ENCODE measurements around the gene APBA3. TPM values are rescaled to one million over a fixed set of nuclear protein-coding genes. Genes with fewer than 3 reads are reported as not detected.

The APBA3 gene
- total and polyA plus RNA-seq, 2 experiments from 2014 or later = 17.2 to 31.8 TPM

GRCh38 chr19:3781603-3782002, 20.1 kb upstream of the APBA3 start:
- peaks cover 20% of the 10 kb centered on the region for H3K27me3 Mint-ChIP-seq (ENCODE audit: insufficient read depth, low read depth, poor library complexity)
- TF ChIP-seq, protein P1, sequence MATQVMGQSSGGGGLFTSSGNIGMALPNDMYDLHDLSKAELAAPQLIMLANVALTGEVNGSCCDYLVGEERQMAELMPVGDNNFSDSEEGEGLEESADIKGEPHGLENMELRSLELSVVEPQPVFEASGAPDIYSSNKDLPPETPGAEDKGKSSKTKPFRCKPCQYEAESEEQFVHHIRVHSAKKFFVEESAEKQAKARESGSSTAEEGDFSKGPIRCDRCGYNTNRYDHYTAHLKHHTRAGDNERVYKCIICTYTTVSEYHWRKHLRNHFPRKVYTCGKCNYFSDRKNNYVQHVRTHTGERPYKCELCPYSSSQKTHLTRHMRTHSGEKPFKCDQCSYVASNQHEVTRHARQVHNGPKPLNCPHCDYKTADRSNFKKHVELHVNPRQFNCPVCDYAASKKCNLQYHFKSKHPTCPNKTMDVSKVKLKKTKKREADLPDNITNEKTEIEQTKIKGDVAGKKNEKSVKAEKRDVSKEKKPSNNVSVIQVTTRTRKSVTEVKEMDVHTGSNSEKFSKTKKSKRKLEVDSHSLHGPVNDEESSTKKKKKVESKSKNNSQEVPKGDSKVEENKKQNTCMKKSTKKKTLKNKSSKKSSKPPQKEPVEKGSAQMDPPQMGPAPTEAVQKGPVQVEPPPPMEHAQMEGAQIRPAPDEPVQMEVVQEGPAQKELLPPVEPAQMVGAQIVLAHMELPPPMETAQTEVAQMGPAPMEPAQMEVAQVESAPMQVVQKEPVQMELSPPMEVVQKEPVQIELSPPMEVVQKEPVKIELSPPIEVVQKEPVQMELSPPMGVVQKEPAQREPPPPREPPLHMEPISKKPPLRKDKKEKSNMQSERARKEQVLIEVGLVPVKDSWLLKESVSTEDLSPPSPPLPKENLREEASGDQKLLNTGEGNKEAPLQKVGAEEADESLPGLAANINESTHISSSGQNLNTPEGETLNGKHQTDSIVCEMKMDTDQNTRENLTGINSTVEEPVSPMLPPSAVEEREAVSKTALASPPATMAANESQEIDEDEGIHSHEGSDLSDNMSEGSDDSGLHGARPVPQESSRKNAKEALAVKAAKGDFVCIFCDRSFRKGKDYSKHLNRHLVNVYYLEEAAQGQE (IDR thresholded peaks at IDR 0.05; ENCODE audit: unreplicated experiment) = no peak
- TF ChIP-seq ETS1 (IDR thresholded peaks at IDR 0.05) (no peak), ZNF331 (CRISPR knock-in tag; IDR thresholded peaks at IDR 0.05; ENCODE audit: low read depth) (no peak), STAT1 (IDR thresholded peaks at IDR 0.05; ENCODE audit: unreplicated experiment) (no peak)
- peaks cover 8% of the 10 kb centered on the region for H3K4me1 Mint-ChIP-seq
- H3K79me2 ChIP-seq (replicated peaks; ENCODE audit: insufficient read depth) = no peaks in the 10 kb centered on the region
- no peak overlapping the region for H3K4me3 Mint-ChIP-seq
- no peak overlapping the region for H3K4me2 ChIP-seq
- H3K9me2 ChIP-seq (ENCODE audit: insufficient read depth) = no peaks in the 10 kb centered on the region
- H3K27ac Mint-ChIP-seq = no peak overlapping the region
- no peak overlapping the region for H3K27ac ChIP-seq (ENCODE audit: low read depth)
- H3K27me3 ChIP-seq (ENCODE audit: insufficient read depth) = peaks cover 10% of the 10 kb centered on the region
- H3K36me3 Mint-ChIP-seq (ENCODE audit: low read depth) = peaks cover 33% of the 10 kb centered on the region
- no peaks in the 10 kb centered on the region; the same call in 1 of the 2 replicates for H3K4me1 ChIP-seq (ENCODE audit: insufficient read depth)
- peaks cover 29% of the 10 kb centered on the region for H3K9me3 Mint-ChIP-seq
- H4K20me1 ChIP-seq (replicated peaks; ENCODE audit: insufficient read depth) = no peaks in the 10 kb centered on the region
- ATAC-seq = no peak
- no peak overlapping the region for H3K4me3 ChIP-seq
- no peak for DNase-seq (ENCODE audit: low spot score)
- peaks cover 4% of the 10 kb centered on the region; the same call in 1 of the 2 replicates for H3K36me3 ChIP-seq (ENCODE audit: insufficient read depth)
- H2AFZ ChIP-seq = no peak overlapping the region
- no peaks in the 10 kb centered on the region for H3F3A ChIP-seq (replicated peaks; ENCODE audit: low read depth)

GRCh38 chr19:3780786-3781304, 19.4 kb upstream of the APBA3 start:
- Histone ChIP-seq H3K27ac (ENCODE audit: low read depth) (no peak overlapping the region), H3K36me3 (ENCODE audit: insufficient read depth) (peaks cover 4% of the 10 kb centered on the region; the same call in 1 of the 2 replicates), H3K79me2 (replicated peaks; ENCODE audit: insufficient read depth) (no peaks in the 10 kb centered on the region), H4K20me1 (replicated peaks; ENCODE audit: insufficient read depth) (no peaks in the 10 kb centered on the region), H3K27me3 (ENCODE audit: insufficient read depth) (peaks cover 10% of the 10 kb centered on the region), H3K9me2 (ENCODE audit: insufficient read depth) (no peaks in the 10 kb centered on the region), H3K4me2 (no peak overlapping the region), H3K4me3 (no peak overlapping the region), H3K4me1 (ENCODE audit: insufficient read depth) (no peaks in the 10 kb centered on the region; the same call in 1 of the 2 replicates), H2AFZ (no peak overlapping the region), H3F3A (replicated peaks; ENCODE audit: low read depth) (no peaks in the 10 kb centered on the region)
- H3K9me3 Mint-ChIP-seq = peaks cover 29% of the 10 kb centered on the region
- DNase-seq (ENCODE audit: low spot score) = no peak
- ATAC-seq = no peak
- peaks cover 8% of the 10 kb centered on the region for H3K4me1 Mint-ChIP-seq
- no peak overlapping the region for H3K27ac Mint-ChIP-seq
- no peak overlapping the region for H3K4me3 Mint-ChIP-seq
- peaks cover 33% of the 10 kb centered on the region for H3K36me3 Mint-ChIP-seq (ENCODE audit: low read depth)
- H3K27me3 Mint-ChIP-seq (ENCODE audit: insufficient read depth, low read depth, poor library complexity) = peaks cover 20% of the 10 kb centered on the region
- TF ChIP-seq ETS1 (IDR thresholded peaks at IDR 0.05) (no peak), STAT1 (IDR thresholded peaks at IDR 0.05; ENCODE audit: unreplicated experiment) (no peak), JUNB (IDR thresholded peaks at IDR 0.05; ENCODE audit: unreplicated experiment) (no peak), EZH2 (IDR thresholded peaks at IDR 0.05; ENCODE audit: low read depth, unreplicated experiment) (no peak), ZNF114 (CRISPR knock-in tag; IDR thresholded peaks at IDR 0.05) (no peak), CREB1 (CRISPR knock-in tag; IDR thresholded peaks at IDR 0.05; ENCODE audit: low read depth) (no peak), EZH2phosphoT487 (IDR thresholded peaks at IDR 0.05; ENCODE audit: unreplicated experiment) (no peak), POLR2AphosphoS5 (IDR thresholded peaks at IDR 0.05; ENCODE audit: low read depth) (no peak), ZNF331 (CRISPR knock-in tag; IDR thresholded peaks at IDR 0.05; ENCODE audit: low read depth) (no peak)
- TF ChIP-seq, protein P1 (IDR thresholded peaks at IDR 0.05; ENCODE audit: unreplicated experiment) = no peak
- TF ChIP-seq, protein P2, sequence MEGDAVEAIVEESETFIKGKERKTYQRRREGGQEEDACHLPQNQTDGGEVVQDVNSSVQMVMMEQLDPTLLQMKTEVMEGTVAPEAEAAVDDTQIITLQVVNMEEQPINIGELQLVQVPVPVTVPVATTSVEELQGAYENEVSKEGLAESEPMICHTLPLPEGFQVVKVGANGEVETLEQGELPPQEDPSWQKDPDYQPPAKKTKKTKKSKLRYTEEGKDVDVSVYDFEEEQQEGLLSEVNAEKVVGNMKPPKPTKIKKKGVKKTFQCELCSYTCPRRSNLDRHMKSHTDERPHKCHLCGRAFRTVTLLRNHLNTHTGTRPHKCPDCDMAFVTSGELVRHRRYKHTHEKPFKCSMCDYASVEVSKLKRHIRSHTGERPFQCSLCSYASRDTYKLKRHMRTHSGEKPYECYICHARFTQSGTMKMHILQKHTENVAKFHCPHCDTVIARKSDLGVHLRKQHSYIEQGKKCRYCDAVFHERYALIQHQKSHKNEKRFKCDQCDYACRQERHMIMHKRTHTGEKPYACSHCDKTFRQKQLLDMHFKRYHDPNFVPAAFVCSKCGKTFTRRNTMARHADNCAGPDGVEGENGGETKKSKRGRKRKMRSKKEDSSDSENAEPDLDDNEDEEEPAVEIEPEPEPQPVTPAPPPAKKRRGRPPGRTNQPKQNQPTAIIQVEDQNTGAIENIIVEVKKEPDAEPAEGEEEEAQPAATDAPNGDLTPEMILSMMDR (conservative IDR thresholded peaks at IDR 0.05; ENCODE audit: low read depth in 2 of 2) = no peak

All from GM23338 (cell line).